Right lobe of liver (tissue), 4 donors: ENCODE data around the gene TSPYL4.

Source experiments
- CTCF ChIP-seq, 4 donors: fragments of 200-600 bp in 3 of 4; fragments of 450-650 bp in 1 of 4; IDR thresholded peaks; one replicate each; pipeline versions ENCODE4 v1.5.1 to v1.8.0; 2016 to 2022; ENCODE audit warnings: antibody characterized with exemption in 4 of 4, mild to moderate bottlenecking in 2 of 4
- POLR2A ChIP-seq: fragments of 450-650 bp; IDR thresholded peaks from one replicate; pipeline ENCODE4 v1.6.1; 2017; ENCODE audit warnings: antibody characterized with exemption, mild to moderate bottlenecking
- donor health status: DM: no; HTN: no; CAD: no.
- donor health status: DM: no; HTN: no; CAD: no.
- donor health status: DM: no; HTN: yes; CAD: no.

GRCh38 chr6:116278481-116278829 is 24.6 kb upstream of the TSPYL4 start:
- no peak for TF ChIP-seq CTCF (IDR thresholded peaks at IDR 0.05)
- no peak for TF ChIP-seq POLR2A
